ENCODE data around the gene IFT81.
"Not testable (repeated sequence)": the region's sequence is repeated elsewhere in the genome, so short reads cannot be mapped to it uniquely, and the experiment has no call there.

IFT81 gene

DNA sequence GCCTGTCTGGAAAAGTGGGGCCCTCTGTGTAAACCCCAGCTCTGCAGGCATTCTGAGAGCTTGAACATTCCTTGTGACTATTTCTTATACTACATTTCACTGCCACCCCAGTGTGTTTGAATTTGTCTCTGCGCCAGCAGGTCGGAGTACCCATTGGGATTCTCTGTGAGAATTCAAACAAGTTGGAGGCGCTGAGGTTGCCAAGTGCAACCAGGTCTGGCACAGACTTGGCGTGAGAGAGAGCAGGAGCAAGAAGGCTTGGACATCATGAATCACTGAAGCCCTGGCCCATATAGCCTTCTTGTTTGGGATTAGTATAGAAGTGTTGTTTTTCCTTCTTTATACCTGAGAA lies 123.9 kb downstream of the IFT81 start:
- DNase-seq: peak; percentile 20

DNA sequence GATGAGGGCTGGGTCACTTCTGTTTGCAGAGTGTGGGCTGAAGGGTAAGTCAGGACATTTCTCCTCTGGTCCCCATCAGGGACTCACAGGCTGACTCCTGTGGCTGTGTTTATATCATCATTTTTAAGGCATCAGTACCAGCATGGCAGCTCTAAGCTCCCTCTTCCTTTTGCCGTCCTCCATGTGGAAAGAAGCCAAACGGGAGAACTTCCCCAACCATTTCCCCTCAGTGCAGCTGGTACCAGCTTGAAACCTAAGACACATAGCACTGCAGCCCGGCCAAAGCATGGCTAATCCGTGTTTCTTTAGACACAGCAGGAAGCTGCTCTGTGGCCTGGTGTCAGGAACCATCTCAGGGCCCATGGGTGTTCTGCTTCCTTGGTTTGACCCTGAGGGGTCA lies 124.9 kb downstream of the IFT81 start:
- DNase-seq: no peak

DNA sequence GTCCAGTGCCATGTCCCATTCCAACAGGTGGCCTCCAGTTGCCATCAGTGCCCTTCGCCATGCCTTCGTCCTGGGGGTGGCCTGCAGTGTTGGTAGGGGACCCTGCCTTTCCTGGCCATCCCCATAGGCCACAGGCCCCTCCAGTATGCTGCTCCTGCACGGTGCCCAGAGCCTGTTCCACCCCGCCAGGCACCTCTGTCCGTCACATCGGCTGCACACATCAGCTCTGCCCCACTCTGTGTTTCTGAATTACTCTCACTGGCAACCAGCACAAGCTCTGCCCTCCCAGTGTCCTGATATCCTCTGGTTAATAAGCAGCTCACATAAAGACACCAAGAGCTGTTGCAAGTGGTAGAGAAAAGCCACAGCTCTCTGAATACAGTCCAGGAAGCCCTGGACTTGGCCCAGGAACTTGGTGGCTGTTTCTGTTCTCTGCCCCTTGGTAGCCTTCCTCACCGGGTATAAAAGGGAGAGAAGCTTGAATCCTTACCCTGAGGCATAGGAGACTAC lies 125.6 kb downstream of the IFT81 start:
- DNase-seq: no peak

DNA sequence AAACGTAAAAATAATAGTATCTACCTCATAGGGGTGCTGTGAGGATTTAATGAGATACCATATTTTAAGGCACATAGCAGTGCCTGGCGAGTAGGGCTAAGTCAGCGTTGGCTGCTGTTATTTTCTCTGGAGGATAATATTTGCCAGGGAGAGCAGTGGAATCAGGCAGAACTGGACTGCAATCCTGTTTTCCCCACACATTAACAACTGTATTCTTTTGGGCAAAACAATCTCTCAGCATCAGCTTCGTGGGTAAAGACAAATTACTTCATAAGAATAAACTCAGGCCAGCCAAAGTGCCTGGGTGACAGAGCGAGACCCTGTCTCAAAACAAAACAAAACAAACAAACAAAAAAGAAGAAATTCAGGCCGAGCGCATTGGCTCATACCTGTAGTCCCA lies 127.2 kb downstream of the IFT81 start:
- DNase-seq: no peak

DNA sequence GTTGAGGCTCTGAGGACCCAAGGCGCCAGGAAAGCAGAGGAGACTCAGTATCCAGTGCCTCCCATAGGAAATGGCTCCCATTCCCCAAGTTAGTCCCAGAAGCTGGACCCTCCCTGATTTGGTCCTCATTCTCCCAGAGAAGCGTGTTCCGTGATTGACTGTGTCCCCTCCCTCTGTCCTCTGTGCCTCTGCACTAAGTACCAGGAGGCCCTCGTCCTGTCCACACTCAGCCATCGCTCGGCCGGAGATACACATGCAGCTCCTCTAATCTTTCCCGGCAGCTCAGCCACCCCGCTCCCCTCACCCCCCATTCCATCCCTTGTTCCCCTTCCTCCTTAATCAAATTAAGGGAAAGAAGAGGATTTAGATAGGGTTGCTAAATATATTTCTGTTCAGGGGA lies 128.6 kb downstream of the IFT81 start:
- no peak for DNase-seq

DNA sequence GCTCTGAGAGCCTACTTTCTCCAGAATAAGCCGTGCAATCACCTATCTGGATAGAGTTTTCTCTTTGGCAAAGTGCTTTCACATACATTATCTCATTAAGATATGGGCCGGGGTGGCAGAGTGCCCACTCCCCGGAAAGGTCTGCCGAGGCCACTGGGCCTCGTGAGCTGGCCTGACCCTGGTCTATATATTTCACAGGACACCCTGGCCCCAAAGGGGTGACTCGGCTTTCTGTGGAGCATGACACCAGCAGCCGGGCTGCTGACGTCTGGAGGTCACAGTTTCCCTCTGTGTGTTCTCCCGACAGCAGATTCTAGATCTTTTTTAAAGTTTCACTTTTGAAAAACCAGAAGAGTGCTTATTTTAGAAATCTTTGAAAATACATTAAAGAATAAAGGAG lies 129.0 kb downstream of the IFT81 start:
- DNase-seq: no peak

DNA sequence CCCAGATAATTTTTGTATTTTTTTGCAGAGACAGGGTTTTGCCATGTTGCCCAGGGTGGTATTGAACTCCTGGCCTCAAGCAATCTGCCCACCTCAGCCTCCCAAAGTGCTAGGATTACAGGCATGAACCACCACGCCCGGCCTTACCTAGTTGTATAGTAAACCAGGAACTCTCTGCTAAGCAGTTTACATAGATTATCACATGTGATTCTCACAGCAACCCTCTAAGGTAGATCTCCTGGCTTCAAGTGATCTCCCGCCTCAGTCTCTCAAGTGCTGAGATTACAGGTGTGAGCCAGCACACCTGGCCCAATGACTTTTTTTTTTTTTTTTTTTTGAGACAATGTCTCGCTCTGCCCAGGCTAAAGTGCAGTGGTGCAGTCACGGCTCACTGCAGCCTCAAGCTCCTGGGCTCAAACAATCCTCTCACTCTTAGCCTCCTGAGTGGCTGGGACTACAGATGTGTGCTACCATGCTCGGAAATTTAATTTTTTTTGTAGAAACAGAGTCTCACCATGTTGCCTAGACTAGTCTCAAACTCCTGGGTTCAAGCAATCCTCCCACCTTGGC lies 130.9 kb downstream of the IFT81 start:
- DNase-seq: no peak

DNA sequence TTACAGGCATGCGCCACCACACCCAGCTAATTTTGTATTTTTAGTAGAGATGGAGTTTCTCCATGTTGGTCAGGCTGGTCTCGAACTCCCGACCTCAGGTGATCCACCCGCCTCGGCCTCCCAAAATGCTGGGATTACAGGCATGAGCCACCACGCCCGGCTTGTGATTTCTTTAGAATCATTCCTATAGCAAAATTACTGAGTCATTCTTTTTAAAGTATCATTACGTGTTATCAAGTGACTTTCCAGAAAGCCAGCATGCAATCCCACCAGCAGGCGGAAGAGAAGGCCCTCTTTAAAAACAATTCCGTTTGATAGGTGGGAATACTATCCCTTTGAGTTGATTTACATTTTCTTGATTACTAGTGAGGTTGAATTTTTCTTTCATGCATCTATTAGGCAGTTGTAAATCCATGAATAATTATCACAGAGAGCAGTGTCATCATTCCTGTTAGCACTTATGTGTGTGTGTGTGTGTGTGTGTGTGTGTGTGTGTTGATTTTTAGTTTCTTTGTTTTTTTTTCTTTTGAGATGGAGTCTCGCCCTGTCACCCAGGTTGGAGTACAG lies 131.8 kb downstream of the IFT81 start:
- DNase-seq: not testable (repeated sequence)

DNA sequence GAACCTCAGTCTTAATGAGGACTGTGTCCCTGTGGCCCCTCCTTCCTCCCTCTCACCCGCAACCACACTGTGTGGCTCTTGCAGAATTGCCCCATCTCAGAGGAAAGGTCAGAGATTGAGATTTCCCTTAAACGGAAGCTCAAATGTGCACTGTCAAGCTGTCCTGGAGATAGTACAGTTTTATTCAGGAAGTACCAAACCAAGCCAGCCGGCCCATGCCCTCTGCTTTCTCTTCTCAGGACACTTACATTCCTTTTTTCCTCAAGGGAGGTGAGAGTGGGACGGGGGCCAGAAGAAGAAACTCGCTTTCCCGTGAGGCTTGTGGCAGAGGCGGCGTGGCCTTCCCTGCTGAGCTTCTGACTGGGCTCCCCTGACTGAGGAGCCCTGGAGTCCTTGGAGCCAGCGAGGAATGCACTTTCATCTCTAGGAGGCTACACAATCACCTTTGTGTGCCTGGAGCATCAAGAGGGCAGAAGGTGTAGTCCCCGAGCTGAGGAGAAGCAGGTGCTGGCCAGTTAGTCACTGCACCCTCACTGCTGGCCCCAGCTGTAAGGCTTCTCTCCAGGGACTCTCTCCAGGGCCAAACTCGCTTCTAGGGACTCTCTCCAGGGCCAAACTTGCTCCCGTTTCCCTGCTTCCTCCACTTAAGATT lies 132.7 kb downstream of the IFT81 start:
- DNase-seq: peak; percentile 19

DNA sequence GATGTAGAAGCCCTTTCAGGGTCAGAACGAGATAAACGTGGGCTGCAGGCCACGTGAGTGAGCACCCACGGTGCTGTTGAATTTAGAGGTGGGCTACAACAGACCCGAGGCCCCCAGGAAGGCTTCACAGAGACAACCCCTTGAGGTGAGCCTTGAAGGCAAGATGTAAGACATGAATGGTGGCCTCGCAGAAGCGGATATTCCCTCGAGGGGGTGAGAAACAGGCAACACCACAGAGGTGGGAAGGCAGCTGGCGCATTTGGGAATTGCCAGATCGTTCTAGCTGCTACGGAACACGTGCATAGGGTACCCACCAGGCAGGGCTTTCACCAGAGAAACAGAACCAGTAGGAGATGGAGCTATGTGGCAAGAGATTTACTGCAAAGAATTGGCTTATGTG lies 134.3 kb downstream of the IFT81 start:
- DNase-seq: no peak

DNA sequence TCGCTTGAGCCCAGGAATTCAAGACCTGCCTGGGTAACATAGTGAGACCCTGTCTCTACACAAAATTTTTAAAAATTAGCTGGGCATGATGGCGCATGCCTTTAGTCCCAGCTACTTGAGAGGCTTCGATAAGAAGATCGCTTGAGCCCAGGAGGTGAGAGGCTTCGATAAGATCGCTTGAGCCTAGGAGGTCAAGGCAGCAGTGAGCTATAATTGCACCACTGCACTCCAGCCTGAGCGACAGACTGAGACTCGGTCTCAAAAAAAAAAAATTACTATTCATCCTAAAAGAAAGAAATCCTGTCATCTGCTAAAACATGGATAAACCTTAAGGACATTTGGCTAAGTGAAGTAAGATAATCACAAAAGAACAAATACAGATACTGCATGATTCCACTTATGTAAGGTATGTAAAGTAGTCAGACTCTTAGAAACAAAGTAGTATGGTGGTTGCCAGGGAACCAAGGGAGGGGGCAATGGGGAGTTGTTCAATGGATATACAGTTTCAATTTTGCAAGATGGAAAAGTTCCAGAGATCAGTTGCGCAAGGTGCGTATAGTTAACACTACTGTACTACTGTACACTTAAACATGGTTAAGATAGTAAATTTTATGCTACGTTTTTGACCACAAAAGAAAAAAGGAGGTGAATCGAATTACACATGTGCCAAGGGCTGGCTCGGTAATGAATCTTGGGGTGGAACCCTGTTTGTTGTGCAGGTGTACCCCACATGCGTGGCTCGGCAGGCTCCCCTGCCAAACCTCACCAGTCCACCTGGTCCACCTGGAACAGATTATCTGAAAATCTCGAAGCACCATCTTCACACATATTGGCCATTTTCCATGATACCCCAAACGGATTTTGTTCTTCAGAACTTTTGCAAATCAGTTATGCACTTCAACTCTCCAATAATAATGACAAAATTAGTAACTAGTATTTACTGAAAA lies 138.6 kb downstream of the IFT81 start:
- DNase-seq: peak; percentile 68

DNA sequence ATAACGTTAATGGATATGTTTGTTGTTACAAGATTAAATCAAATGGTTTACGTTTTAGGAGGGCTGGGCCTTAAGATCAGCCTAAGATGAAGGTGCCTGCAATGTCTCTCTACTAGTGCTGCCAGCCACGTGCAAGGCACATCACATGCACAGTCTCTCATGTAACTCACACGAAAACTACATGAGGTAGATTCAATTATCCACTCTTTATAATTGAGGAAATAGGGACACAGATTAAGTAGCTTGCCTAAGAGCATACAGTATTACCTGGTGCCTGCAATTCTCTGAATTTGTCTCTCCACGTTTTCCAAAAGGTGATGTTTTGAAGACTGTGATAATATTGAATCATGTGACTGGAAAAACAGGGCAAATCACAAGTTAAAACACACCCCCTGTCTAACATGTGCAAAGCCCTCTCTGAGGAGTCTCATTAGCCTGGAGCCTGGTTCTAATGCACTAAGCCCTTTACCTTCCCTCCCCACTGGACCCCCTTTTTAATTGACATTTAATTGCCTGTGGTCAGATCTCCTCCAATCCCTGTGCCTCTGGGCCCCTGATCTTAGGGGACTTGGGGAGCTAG lies 142.3 kb downstream of the IFT81 start:
- no peak for DNase-seq

DNA sequence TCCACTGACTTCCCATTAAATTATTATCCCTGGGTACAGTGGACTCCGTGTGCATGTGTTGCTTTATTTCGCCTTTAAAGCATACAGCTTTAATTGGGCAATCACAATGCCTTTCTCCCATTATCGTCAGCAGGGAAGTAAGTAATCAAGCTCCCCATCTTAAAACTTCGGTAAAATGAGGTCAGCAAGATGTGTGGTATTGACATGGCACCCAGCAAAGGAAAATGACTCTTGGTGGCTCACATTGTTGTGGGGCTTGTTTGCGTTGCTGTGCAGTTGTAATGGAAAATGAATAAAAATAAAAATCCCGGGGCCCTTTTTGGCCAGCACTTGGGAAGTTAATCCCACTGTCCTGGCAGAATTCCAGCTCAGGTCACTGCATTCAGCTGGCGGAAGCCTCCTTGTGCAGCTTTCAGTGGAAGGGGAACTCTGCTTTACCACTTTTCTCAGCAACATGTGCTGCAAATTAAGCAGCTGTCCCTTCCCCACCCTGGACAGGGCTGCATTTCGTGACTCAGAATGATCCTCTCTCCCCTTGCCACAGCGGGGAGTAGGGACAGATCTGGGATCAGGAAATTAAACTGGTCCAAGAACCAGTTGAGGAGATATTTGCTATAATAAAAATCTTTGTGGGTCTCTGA lies 142.9 kb downstream of the IFT81 start:
- DNase-seq: peak; percentile 91
